Neural cell (in vitro differentiated cells): ENCODE data around the gene RAB5B. TPM values are rescaled to one million over a fixed set of nuclear protein-coding genes. Genes with fewer than 3 reads are reported as not detected.
A peak's percentile ranks its signal among the peaks of the same experiment; 100 is the strongest.

Experiments
- H2AFZ ChIP-seq: fragments of 200-600, 300-800 bp; sonication (generic), shearing (Covaris generic); 2 replicates; pipeline ENCODE4 v1.6.0; 2014; ENCODE audit warnings: low read depth, mild to moderate bottlenecking, antibody characterized with exemption, low read length, moderate library complexity
- H3F3A ChIP-seq: fragments of 200-600 bp; shearing (Covaris generic); 2 replicates; pipeline ENCODE4 v1.6.1; 2016; ENCODE audit warnings: mild to moderate bottlenecking, moderate library complexity, mixed read lengths, antibody characterized with exemption, low read length; ENCODE audit not compliant: insufficient read depth, poor library complexity, severe bottlenecking
- H3K27ac ChIP-seq: fragments of 200-600, 300-800 bp; sonication (generic), shearing (Covaris generic); 2 replicates; pipeline ENCODE4 v1.5.1; 2014; ENCODE audit warnings: mild to moderate bottlenecking, low read length, moderate library complexity
- H3K27me3 ChIP-seq: fragments of 300-800, 200-600 bp; sonication (generic), shearing (Covaris generic); 2 replicates; pipeline ENCODE4 v1.6.0; 2014; ENCODE audit warnings: mild to moderate bottlenecking, low read depth, low read length, moderate library complexity; ENCODE audit not compliant: insufficient read depth
- H3K36me3 ChIP-seq: fragments of 300-800, 200-600 bp; sonication (generic), shearing (Covaris generic); 2 replicates; pipeline ENCODE4 v1.5.1; 2014; ENCODE audit warnings: mild to moderate bottlenecking, antibody characterized with exemption, low read length, moderate library complexity; ENCODE audit not compliant: insufficient read depth
- H3K4me2 ChIP-seq: fragments of 300-800, 200-600 bp; sonication (generic), shearing (Covaris generic); 2 replicates; pipeline ENCODE4 v1.6.0; 2014; ENCODE audit warnings: mild to moderate bottlenecking, low read length
- H3K4me3 ChIP-seq: fragments of 300-800, 200-600 bp; sonication (generic), shearing (Covaris generic); 2 replicates; pipeline ENCODE4 v1.5.1; 2014; ENCODE audit warnings: mild to moderate bottlenecking, low read length, moderate library complexity
- H3K79me2 ChIP-seq: fragments of 200-600 bp; shearing (Covaris generic); replicated peaks from 2 replicates; pipeline ENCODE4 v1.6.0; 2014; ENCODE audit warnings: mild to moderate bottlenecking, low read length, moderate library complexity; ENCODE audit not compliant: insufficient read depth
- H3K9ac ChIP-seq: fragments of 300-800, 200-600 bp; sonication (generic), shearing (Covaris generic); 2 replicates; pipeline ENCODE4 v1.6.1; 2016; ENCODE audit warnings: mild to moderate bottlenecking, low read length, mixed read lengths
- H3K9me2 ChIP-seq: fragments of 200-600 bp; shearing (Covaris generic); 2 replicates; pipeline ENCODE4 v1.6.1; 2016; ENCODE audit warnings: mild to moderate bottlenecking, low read length, mixed read lengths; ENCODE audit not compliant: insufficient read depth
- H3K9me3 ChIP-seq: fragments of 200-600, 300-800 bp; sonication (generic), shearing (Covaris generic); 2 replicates; pipeline ENCODE4 v1.6.1; 2016; ENCODE audit warnings: mild to moderate bottlenecking, mixed run types, low read length, moderate library complexity, mixed read lengths
- H4K20me1 ChIP-seq: fragments of 200-600 bp; shearing (Covaris generic); 2 replicates; pipeline ENCODE4 v1.6.1; 2016; ENCODE audit warnings: mild to moderate bottlenecking, mixed run types; ENCODE audit not compliant: insufficient read depth
- CTCF ChIP-seq: fragments of 450-650 bp; IDR thresholded peaks from 2 replicates; pipeline ENCODE4 v1.5.1; 2014; ENCODE audit warnings: antibody characterized with exemption, mild to moderate bottlenecking, moderate library complexity; ENCODE audit not compliant: poor library complexity, severe bottlenecking
- EP300 ChIP-seq: fragments of 450-650 bp; conservative IDR thresholded peaks from 2 replicates; pipeline ENCODE4 v1.6.1; 2014; ENCODE audit warnings: antibody characterized with exemption, mild to moderate bottlenecking, moderate library complexity; ENCODE audit not compliant: poor library complexity, severe bottlenecking
- EZH2 ChIP-seq: fragments of 200-600, 300-800 bp; shearing (Covaris generic), sonication (generic); IDR thresholded peaks from 2 replicates; pipeline ENCODE4 v1.6.1; 2014; ENCODE audit warnings: antibody characterized with exemption, low read length, borderline replicate concordance, mild to moderate bottlenecking; ENCODE audit not compliant: insufficient read depth, poor library complexity, severe bottlenecking
- MXI1 ChIP-seq: fragments of 450-650 bp; conservative IDR thresholded peaks from 2 replicates; pipeline ENCODE4 v1.6.1; 2014; ENCODE audit warnings: antibody characterized with exemption, mild to moderate bottlenecking; ENCODE audit not compliant: poor library complexity, severe bottlenecking
- POLR2AphosphoS5 ChIP-seq: IDR thresholded peaks from 2 replicates; pipeline ENCODE4 v1.6.1; 2012
- RAD21 ChIP-seq: fragments of 450-650 bp; conservative IDR thresholded peaks from 2 replicates; pipeline ENCODE4 v1.6.1; 2014; ENCODE audit warnings: antibody characterized with exemption, mild to moderate bottlenecking, moderate library complexity
- SMC3 ChIP-seq: fragments of 450-650 bp; conservative IDR thresholded peaks from 2 replicates; pipeline ENCODE4 v1.6.1; 2014; ENCODE audit warnings: antibody characterized with exemption, mild to moderate bottlenecking, moderate library complexity; ENCODE audit not compliant: poor library complexity
- TAF1 ChIP-seq: IDR thresholded peaks from 2 replicates; pipeline ENCODE4 v1.6.1; 2012; ENCODE audit warnings: low read depth
- polyA plus RNA-seq: library from polyadenylated mRNA; depleted of rRNA; stranded (reverse); fragments of >200 nt; gene quantifications from 2 replicates; pipeline ENCODE4 v1.2.3, GENCODE V29; 2014
- TF ChIP-seq, protein P1 (sequence below): IDR thresholded peaks from 2 replicates; pipeline ENCODE4 v1.6.1; 2012; ENCODE audit warnings: borderline replicate concordance

The RAB5B gene
- polyA plus RNA-seq, 1 donor from 2014 or later = 39.6 TPM

GRCh38 chr12:55940065-55940732 lies 33.7 kb upstream of the RAB5B start:
- Histone ChIP-seq H3F3A (no peaks in the 10 kb centered on the region), H3K9me2 (no peaks in the 10 kb centered on the region), H3K79me2 (no peaks in the 10 kb centered on the region), H3K4me3 (no peak overlapping the region), H3K9ac (no peak overlapping the region), H4K20me1 (no peaks in the 10 kb centered on the region), H3K27ac (no peak overlapping the region), H3K27me3 (peaks cover under 1% of the 10 kb centered on the region), H2AFZ (peak overlapping the region; percentile 8), H3K4me2 (no peak overlapping the region), H3K36me3 (no peaks in the 10 kb centered on the region), H3K9me3 (no peaks in the 10 kb centered on the region)
- TF ChIP-seq RAD21 = peak; percentile 56
- TF ChIP-seq SMC3 = peak; percentile 62
- TF ChIP-seq CTCF = peak; percentile 75
- TF ChIP-seq EP300 = no peak

DNA sequence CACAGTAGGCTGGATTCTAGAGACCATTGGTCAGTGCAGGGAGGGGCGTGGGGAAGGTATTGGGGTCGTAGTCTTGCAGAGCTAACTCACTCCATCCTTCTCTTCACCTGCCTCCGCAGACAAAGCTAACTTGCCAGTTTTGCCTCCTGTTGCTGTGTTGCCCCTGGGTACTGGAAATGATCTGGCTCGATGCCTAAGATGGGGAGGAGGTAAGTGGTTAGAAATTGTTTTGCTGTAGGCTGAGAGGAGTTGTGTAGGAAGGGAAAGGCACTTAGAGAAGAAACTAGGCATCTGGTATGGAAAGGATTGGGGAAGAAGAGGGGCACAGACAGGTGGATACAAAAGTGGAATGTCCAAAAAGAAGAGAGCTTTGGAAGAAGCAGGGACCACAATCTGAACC lies 31.8 kb upstream of the RAB5B start:
- H2AFZ ChIP-seq = no peak overlapping the region
- no peak overlapping the region for H3K4me2 ChIP-seq
- H3K4me3 ChIP-seq = no peak overlapping the region
- no peaks in the 10 kb centered on the region for H3K9me3 ChIP-seq
- H3K36me3 ChIP-seq = no peaks in the 10 kb centered on the region
- TF ChIP-seq TAF1 (no peak), EP300 (no peak)
- H4K20me1 ChIP-seq = no peaks in the 10 kb centered on the region
- no peak overlapping the region for H3K27ac ChIP-seq
- H3K9me2 ChIP-seq = no peaks in the 10 kb centered on the region
- no peaks in the 10 kb centered on the region for H3K27me3 ChIP-seq
- no peaks in the 10 kb centered on the region for H3K79me2 ChIP-seq
- no peaks in the 10 kb centered on the region for H3F3A ChIP-seq
- no peak overlapping the region for H3K9ac ChIP-seq

DNA sequence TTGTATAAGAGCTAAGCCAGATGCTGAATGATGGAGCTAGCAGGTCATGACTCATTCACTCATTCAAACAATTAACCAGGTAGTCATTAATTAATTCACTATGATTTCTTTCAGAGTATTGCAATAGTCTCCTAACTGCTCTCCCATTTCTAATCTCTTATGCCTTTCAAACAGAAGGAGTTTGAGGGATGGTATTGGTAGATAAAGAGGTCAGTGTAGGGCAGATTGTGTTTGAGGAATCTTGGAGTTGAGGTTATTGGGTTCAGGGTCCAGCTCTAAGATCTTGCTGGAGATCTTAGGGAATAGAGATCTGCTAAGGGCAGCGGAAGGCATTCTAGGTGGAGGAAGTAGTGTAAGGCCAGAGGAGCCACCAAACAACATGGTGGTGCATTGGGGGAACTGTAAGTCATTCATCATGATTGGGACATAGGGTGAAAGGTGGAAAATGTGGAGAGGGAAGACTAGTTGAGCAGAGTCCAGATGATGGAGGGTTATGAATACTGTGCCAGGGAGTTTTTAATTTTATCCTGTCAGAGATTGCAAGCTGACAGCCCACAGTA lies 31.2 kb upstream of the RAB5B start:
- Histone ChIP-seq H3K9me3 (no peaks in the 10 kb centered on the region), H3K4me2 (no peak overlapping the region), H3K9me2 (no peaks in the 10 kb centered on the region), H4K20me1 (no peaks in the 10 kb centered on the region), H3K27ac (no peak overlapping the region), H2AFZ (no peak overlapping the region), H3F3A (no peaks in the 10 kb centered on the region), H3K27me3 (no peaks in the 10 kb centered on the region), H3K4me3 (no peak overlapping the region), H3K36me3 (no peaks in the 10 kb centered on the region), H3K9ac (no peak overlapping the region), H3K79me2 (no peaks in the 10 kb centered on the region)
- TF ChIP-seq EZH2 = no peak
- no peak for TF ChIP-seq CTCF
- TF ChIP-seq SMC3 = no peak
- TF ChIP-seq TAF1 = no peak
- no peak for TF ChIP-seq MXI1
- TF ChIP-seq POLR2AphosphoS5 = no peak
- TF ChIP-seq, protein P1, sequence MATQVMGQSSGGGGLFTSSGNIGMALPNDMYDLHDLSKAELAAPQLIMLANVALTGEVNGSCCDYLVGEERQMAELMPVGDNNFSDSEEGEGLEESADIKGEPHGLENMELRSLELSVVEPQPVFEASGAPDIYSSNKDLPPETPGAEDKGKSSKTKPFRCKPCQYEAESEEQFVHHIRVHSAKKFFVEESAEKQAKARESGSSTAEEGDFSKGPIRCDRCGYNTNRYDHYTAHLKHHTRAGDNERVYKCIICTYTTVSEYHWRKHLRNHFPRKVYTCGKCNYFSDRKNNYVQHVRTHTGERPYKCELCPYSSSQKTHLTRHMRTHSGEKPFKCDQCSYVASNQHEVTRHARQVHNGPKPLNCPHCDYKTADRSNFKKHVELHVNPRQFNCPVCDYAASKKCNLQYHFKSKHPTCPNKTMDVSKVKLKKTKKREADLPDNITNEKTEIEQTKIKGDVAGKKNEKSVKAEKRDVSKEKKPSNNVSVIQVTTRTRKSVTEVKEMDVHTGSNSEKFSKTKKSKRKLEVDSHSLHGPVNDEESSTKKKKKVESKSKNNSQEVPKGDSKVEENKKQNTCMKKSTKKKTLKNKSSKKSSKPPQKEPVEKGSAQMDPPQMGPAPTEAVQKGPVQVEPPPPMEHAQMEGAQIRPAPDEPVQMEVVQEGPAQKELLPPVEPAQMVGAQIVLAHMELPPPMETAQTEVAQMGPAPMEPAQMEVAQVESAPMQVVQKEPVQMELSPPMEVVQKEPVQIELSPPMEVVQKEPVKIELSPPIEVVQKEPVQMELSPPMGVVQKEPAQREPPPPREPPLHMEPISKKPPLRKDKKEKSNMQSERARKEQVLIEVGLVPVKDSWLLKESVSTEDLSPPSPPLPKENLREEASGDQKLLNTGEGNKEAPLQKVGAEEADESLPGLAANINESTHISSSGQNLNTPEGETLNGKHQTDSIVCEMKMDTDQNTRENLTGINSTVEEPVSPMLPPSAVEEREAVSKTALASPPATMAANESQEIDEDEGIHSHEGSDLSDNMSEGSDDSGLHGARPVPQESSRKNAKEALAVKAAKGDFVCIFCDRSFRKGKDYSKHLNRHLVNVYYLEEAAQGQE = no peak
- TF ChIP-seq RAD21 = no peak
- no peak for TF ChIP-seq EP300
